Measurements from ENCODE around the gene SPATS1. TPM values are rescaled to one million over a fixed set of nuclear protein-coding genes. Genes with fewer than 3 reads are reported as not detected.

The SPATS1 gene
- total and polyA plus RNA-seq, 2 of the 13 experiments (the other 11 are each of a cell fraction or from before 2014, with no cell fraction given) = not detected

DNA sequence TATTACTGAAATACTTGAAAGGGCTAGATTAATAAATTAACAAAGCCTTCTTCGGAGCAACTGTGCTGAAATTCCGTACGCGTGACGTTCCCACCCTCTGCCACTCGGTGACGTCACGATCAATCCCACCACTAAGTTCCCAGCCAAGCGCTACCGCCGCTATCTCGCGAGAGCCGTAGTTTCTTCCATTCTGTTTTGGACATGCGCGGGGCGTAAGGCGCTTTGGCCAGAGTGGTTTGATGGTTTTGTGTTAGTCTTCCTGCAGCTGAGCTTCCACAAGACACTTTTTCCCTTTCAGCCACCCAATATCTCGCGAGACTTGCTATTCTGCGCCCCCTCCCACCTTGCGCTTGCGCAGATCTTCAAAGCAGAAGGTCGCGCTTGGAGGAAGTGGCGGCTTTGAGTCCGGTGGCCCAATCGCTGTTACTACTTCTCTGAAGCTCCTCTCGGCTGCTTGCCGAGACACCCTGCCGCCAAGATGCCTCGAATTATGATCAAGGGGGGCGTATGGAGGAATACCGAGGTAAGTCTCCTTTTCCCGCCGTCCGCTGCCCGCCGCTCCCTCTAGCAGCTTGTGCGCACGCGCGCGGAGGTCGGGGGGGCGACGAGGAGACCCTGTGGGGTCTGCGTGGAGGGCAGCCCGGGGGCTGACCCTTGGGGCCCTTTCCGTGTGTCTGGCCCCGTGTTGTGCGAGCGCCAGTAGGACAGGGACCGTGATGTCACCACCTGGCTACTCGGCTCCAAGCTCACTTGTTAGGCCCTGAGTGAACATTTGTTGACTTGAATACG is 45.1 kb downstream of the SPATS1 start, which contains the start of gene CDC5L (continued):
- TF ChIP-seq, protein P1, sequence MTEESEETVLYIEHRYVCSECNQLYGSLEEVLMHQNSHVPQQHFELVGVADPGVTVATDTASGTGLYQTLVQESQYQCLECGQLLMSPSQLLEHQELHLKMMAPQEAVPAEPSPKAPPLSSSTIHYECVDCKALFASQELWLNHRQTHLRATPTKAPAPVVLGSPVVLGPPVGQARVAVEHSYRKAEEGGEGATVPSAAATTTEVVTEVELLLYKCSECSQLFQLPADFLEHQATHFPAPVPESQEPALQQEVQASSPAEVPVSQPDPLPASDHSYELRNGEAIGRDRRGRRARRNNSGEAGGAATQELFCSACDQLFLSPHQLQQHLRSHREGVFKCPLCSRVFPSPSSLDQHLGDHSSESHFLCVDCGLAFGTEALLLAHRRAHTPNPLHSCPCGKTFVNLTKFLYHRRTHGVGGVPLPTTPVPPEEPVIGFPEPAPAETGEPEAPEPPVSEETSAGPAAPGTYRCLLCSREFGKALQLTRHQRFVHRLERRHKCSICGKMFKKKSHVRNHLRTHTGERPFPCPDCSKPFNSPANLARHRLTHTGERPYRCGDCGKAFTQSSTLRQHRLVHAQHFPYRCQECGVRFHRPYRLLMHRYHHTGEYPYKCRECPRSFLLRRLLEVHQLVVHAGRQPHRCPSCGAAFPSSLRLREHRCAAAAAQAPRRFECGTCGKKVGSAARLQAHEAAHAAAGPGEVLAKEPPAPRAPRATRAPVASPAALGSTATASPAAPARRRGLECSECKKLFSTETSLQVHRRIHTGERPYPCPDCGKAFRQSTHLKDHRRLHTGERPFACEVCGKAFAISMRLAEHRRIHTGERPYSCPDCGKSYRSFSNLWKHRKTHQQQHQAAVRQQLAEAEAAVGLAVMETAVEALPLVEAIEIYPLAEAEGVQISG (CRISPR knock-in tag; IDR thresholded peaks at IDR 0.05) = peak; percentile 81
- TF ChIP-seq GTF3A (CRISPR knock-in tag; conservative IDR thresholded peaks at IDR 0.05) (no peak), ARNT2 (CRISPR knock-in tag; IDR thresholded peaks at IDR 0.05; ENCODE audit: low read depth) (peak; percentile 100), ZNF224 (CRISPR knock-in tag; IDR thresholded peaks at IDR 0.05) (peak; percentile 88; the same call in 1 of the 2 replicates), ZNF761 (CRISPR knock-in tag; conservative IDR thresholded peaks at IDR 0.05) (peak; percentile 88; the same call in 1 of the 2 replicates), ZNF616 (CRISPR knock-in tag; IDR thresholded peaks at IDR 0.05; ENCODE audit: low read depth) (peak; percentile 93), CCAR2 (optimal IDR thresholded peaks at IDR 0.05; ENCODE audit: low read depth, low read length) (no peak), NCOA1 (CRISPR knock-in tag; IDR thresholded peaks at IDR 0.05) (peak; percentile 90; the same call in 1 of the 2 replicates), TBX2 (CRISPR knock-in tag; IDR thresholded peaks at IDR 0.05; ENCODE audit: borderline replicate concordance) (peak; percentile 89), GPN1 (CRISPR knock-in tag; IDR thresholded peaks at IDR 0.05; ENCODE audit: borderline replicate concordance) (peak; percentile 88; the same call in 1 of the 2 replicates), ZNF878 (CRISPR knock-in tag; IDR thresholded peaks at IDR 0.05) (no peak), KDM5B (CRISPR knock-in tag; IDR thresholded peaks at IDR 0.05; ENCODE audit: borderline replicate concordance) (peak; percentile 95; the same call in 1 of the 2 replicates), BRCA1 (CRISPR knock-in tag; IDR thresholded peaks at IDR 0.05) (no peak), RBM22 (optimal IDR thresholded peaks at IDR 0.05; ENCODE audit: low read length) (peak; percentile 23), KMT2B (CRISPR knock-in tag; IDR thresholded peaks at IDR 0.05) (peak; percentile 89)
- TF ChIP-seq, protein P2, sequence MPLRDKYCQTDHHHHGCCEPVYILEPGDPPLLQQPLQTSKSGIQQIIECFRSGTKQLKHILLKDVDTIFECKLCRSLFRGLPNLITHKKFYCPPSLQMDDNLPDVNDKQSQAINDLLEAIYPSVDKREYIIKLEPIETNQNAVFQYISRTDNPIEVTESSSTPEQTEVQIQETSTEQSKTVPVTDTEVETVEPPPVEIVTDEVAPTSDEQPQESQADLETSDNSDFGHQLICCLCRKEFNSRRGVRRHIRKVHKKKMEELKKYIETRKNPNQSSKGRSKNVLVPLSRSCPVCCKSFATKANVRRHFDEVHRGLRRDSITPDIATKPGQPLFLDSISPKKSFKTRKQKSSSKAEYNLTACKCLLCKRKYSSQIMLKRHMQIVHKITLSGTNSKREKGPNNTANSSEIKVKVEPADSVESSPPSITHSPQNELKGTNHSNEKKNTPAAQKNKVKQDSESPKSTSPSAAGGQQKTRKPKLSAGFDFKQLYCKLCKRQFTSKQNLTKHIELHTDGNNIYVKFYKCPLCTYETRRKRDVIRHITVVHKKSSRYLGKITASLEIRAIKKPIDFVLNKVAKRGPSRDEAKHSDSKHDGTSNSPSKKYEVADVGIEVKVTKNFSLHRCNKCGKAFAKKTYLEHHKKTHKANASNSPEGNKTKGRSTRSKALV (CRISPR knock-in tag; IDR thresholded peaks at IDR 0.05) = peak; percentile 72; the same call in 1 of the 2 replicates
- TF ChIP-seq, protein P3, sequence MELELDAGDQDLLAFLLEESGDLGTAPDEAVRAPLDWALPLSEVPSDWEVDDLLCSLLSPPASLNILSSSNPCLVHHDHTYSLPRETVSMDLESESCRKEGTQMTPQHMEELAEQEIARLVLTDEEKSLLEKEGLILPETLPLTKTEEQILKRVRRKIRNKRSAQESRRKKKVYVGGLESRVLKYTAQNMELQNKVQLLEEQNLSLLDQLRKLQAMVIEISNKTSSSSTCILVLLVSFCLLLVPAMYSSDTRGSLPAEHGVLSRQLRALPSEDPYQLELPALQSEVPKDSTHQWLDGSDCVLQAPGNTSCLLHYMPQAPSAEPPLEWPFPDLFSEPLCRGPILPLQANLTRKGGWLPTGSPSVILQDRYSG (CRISPR knock-in tag; IDR thresholded peaks at IDR 0.05) = peak; percentile 88
- TF ChIP-seq, protein P4, sequence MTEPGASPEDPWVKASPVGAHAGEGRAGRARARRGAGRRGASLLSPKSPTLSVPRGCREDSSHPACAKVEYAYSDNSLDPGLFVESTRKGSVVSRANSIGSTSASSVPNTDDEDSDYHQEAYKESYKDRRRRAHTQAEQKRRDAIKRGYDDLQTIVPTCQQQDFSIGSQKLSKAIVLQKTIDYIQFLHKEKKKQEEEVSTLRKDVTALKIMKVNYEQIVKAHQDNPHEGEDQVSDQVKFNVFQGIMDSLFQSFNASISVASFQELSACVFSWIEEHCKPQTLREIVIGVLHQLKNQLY (CRISPR knock-in tag; IDR thresholded peaks at IDR 0.05) = peak; percentile 51; the same call in 1 of the 2 replicates

Measured in HepG2 (cell line).